ENCODE data around the gene SH3RF1. TPM values are rescaled to one million over a fixed set of nuclear protein-coding genes. Genes with fewer than 3 reads are reported as not detected.
A peak's percentile ranks its signal among the peaks of the same experiment; 100 is the strongest.

Gene SH3RF1
- total RNA-seq, 1 donor from 2014 or later = 11.2 TPM

DNA sequence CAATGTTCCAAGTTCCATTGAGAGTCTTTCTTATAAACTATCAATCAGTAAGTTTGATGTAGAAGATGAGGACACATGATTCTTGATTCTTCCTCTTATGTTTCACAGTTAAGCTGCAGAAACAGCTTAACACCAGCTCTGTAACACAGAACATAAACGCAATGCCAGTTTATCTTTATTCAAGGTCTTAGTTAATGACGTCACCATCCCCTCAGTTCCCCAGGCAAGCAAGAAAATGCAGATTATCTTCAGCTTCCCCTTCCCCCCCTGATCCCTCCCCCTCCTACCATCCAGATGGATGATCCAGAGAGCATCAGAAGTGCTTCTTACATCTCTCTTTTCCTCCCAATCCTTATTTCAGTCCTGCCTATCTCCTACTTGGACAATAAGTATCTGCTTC is 4.4 kb upstream of the SH3RF1 start:
- DNase-seq = no peak

DNA sequence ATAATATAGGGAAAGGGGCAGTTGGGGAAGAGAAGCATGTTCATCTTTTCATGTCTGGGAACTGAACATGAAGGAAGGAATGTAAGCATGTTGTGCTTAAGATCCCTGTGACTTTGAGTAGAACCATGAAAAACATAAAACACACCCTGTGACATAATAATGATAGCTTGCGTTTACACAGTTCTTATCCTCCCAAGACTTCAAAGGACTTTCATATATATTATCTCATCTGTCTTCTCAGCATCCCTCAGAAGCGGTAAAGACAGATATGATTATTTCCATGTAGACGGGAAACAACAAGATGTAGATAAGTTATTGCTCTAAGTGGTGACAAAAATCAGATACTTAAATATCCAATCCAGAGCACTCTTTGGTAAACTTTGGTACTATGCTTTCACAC is 3.3 kb upstream of the SH3RF1 start:
- DNase-seq = no peak

DNA sequence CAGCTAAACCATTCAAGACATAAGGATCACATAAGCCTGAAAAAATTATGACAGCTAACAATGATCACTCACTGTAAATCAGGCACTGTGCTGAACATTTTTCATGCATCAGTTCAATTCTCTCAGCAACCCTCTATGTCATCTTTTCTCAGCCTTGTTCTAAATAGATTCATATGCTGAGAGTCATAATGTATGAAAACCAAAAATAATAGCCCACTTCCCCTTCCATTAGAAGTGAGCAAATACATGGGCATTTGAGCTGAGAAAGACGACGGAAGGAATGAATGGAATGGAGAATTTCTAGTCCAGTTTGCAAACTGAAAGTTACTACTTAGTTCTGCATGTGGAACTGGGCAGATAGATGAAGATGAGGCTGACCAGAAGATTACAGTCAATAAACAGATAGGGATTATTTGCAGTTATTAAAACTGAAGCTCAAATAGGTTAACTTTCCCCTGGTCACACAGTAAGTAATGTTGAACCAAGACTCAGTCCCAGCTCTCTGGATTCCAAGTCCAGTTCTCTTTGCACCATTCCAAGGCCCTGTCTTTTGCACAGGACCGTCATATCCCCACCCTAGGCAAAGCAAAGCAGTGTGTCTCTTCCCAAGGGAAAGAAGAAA is 1.6 kb upstream of the SH3RF1 start:
- DNase-seq = no peak

- DNase-seq = no peak
Observed at GRCh38 chr4:169271692-169272007, 894 bp upstream of the SH3RF1 start.

DNA sequence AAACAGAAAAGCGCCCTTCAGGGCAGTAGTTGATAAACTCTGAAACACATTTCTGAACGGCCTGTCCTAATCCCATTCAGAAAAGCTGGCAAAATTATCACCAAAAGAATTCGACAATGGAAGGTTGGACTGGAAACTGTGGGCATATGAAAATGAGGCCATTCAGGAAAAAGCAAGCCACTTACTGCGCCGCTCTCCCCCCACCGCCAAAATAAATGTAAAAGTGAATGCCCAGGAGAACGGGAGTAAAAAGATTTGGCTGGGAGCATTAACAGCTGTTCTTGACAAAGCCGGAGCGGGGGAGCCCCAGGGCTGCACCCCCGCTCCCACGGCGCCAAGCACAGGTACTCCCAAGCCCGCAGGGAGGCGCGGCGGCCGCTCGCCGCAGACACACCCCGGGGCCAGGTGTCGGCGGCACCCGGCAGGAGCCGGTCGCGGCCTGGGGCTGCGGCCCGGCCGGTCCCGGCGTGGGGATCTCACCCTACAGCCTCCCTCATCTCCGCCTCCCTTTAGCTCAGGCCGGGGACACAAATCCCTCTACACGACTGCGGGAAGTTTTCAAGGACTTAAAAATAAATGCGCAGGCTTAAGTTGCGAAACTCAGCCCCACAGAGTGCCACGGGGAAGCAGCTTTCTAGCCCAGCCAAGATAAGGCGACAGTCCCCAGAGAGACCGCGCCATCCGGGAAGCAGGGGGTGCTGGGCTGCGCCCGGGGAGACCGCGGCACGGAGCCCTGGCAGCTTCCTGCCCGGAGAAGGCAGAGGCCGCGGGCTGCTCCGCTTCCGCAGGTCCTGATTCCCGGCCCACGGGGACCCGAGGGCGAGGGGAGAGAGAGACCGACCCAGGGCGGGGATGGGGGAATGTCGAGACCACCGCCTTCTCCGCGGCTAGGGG is 593 bp downstream of the SH3RF1 start:
- DNase-seq = peak; percentile 56

GRCh38 chr4:169268951-169269760 is 1.6 kb downstream of the SH3RF1 start:
- DNase-seq = peak; percentile 44

DNA sequence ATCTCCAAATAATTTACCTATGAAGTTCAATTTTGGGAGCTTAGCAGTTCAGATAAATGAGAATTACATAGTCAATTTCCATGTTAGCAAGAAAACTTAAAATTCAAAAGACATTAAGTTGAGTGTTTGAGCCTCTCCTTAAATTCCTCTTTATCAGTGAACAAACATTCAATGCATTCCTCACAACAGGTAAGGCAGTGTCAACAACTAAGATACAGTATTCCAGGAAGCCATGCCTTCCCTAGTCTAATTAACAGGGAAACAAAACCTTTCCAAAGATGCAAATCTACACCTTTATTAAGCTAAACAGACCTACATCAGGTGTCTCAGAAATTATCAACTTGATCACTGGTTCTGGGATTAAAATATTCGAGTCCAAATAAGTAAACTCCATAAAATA is 3.7 kb downstream of the SH3RF1 start:
- no peak for DNase-seq

DNA sequence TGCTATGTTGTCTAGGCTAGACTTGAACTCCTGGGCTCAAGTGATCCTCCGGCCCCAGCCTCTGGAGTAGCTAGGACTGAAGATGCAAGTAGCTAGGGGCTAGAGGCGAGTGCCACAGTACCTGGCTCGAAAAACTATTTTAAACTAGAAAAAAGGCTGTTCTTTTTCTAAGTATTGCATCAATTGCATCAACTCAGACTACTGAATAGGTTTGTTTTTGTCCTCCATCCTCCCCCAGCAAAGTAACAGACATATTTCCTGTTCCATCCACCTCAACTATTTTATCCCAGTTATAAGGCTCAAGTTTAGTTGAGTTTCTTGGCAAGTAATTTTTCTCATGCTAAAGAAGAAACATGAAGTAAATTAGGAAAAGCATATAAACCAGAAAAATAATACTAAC is 4.1 kb downstream of the SH3RF1 start:
- DNase-seq = no peak

DNA sequence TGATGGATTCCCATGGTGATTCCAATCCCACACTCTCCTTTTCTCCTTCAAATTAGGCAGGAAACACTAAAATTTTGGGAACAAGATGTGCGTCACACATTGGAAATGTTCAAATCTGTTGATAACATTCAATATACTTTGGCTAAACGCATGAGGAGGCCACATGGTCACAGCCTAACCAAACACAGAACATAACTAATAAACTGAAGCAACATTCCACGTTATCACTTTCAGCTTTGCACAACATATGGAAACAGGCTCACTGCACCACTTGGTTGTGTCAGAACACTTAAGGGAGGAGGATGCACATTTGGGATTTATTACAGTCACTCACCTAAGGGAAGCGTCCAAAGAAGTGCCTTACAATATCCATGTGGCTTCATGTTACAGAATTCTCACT is 4.7 kb downstream of the SH3RF1 start:
- DNase-seq = no peak

- no peak for DNase-seq
Observed at GRCh38 chr4:169263791-169264392, 6.9 kb downstream of the SH3RF1 start.

DNA sequence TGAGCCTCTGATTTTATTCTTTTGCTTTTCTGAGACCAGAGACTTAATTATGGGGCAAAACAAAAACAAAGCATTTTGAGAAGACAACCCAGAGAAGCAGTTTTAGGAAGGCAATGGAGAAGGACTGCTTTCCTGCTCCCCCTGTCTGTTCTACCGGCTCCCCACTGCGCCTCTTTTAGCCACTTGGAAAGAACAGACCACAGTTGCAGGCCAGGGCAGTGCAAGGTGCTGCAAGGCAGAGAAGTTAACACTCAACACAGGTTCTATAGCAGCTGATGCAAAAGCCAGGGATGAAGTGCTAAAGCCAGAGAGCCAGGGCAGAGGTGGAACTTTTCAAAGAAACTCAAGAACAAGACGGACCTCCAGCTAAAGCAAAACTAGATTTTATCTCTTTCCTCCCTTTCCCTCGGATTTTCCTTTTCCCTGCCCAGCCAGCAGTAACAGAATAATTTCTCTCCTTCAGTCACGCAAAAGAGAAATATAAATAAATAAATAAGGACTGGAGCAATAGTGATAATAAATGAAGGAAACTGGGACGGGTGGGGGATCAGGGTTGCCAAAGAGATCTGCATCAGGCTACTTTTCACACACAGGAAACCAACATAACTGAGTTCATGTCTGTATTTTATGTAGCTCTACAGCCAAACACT is 10.4 kb downstream of the SH3RF1 start:
- no peak for DNase-seq

DNA sequence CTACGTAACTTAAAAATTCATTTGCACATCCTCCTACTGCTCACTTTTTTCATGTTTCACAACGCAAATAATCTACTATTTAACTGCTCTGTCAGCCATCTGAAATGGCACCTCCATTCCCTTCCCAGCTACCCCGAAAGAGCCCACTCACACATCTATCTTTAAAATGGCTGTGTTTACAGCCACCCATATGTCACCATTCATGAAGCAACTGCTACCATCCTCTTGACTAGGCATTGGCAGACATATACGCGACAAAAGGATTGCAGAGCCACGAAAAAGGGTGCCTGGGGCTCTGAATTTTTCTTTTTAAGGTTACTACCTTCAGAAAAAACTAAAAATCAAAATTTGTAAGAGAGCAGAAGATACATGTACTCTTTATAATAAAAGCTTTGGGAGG is 11.5 kb downstream of the SH3RF1 start:
- DNase-seq = no peak

DNA sequence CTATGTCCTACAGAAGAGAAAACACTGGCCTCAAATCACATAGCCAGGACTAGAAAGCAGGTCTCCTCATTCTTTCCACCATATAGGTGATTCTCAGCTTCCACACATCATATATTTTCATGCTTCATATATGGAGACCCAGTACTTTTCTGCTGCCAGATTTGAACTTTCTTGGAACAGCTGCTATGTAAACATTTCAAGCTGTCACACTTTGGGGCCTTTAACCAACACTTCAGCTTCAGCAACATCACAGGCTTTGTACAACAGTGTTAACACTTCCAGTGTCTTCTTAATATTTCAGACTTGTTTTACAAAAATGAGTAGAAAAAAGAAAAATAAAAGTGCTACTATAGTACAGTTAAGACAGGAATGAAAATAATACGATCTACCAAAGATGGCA is 12.6 kb downstream of the SH3RF1 start:
- DNase-seq = no peak

DNA sequence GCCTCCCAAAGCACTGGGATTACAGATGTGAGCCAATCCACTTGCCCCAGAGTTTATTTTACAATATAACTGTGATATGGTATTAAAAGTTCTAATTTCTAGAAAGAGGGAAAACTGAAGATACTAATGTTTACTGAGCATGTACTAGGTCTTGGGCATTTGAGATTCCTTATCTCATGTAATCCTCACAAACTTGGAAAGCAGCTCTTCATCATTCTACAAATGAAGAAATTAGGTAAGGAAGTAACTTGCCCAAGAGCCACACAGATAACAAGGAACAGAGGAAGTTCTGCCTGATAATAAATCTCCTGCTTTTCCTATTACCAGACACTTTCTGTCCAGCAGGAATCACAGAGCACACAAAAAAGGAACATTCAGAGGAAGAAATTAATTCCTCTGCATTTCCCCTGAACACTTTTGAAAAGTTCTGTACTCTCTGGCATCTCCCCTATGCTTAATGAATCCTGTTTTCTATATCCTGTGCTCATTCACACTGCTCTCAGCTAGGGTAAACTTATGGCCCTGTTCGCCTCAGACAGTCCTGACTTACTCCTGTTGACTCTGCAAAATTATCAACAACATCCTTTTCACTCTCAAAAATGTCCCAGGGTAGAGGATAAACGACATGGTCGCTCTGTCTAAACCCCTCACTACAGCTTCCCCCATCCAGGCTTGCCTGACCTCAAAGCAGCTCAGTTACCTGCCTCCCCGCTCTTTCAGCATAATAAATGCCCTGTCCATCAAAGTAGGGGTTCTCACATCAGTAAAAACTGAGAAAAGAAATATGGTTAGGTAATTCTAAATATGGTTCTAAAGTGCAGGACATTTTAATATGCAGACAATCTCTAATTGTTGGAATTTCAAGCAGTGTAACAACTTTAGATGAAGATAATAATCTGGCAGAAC is 13.6 kb downstream of the SH3RF1 start:
- DNase-seq = no peak

DNA sequence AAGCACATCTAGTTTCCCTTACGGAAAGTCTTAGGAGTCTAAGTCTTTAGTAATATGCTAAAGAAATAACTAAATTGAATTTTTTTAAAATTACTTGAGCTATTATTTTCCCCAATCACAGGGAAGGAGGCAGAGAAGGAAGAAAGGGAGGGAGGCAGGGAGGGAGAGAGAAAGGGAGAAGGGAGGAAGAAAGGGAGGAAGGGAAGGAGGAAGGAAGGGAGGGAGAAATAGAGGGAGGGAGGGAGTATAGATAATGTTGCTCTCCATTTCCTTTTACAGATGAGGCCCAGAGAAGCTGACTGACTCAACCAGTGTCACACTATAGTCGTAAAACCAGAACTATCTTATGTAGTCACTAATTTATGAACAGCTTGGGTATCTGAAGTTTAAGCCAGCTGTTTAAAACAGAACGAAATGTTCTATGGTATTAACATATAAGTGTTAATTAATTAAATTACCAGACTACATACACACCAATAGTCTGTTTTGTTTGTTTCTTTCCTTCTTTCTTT is 14.6 kb downstream of the SH3RF1 start:
- DNase-seq = no peak

GRCh38 chr4:169254546-169254983 is 16.2 kb downstream of the SH3RF1 start:
- peak; percentile 75 for DNase-seq

DNA sequence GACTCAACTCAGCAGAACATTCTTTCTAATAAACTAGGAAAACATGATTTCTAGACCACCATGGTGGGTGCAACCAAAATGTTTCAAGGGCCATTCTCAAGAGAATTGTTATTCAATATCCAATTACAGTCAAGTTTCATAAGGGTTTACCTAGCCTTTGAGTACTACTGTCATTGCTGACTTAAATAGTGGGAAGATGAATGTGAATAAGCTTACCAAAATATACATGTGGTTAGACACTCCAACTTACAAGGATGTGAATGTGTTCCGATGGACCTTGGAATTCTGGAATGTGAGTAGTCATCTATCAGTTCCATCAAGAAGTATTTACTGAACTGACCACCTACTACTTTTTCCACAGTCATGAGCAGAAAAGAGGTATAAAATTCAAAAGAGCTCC is 16.9 kb downstream of the SH3RF1 start:
- no peak for DNase-seq

DNA sequence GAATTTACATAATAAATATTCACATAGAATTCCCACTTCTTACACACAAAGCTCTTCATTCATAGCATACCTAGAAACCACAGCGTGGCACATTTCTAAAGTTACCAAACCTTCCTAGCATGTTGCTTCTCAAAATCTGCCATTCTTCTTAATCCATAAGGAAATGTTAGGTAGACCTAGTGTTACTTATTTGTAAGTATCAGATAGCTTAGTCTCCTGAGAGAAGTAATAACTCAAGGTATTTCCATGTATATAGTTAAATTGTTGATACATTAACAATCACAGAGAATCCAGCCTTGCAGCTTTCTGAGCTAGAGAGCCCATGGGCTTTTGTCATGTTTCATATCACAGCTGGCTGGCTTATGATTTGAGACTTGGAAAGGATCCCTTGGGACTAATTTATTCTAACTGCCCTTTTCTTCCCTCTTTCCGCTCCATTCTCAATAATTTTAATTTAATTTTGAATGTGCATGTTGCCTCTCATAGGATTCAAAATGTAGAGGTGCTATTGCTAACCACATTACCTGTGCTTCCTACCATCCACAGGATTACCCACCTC is 17.6 kb downstream of the SH3RF1 start:
- no peak for DNase-seq

- DNase-seq = peak; percentile 70
Observed at GRCh38 chr4:169252339-169253112, 18.2 kb downstream of the SH3RF1 start.
